Measurements from ENCODE around the gene TNFSF10.
"Not testable (repeated sequence)": the region's sequence is repeated elsewhere in the genome, so short reads cannot be mapped to it uniquely, and the experiment has no call there.

Gene TNFSF10

GRCh38 chr3:172522871-172523818 is at the start of gene TNFSF10:
TNFSF10 (minus strand) TSS chr3:172523430; CDS start chr3:172523384, 46 bp downstream.
- peak; percentile 76 for DNase-seq

DNA sequence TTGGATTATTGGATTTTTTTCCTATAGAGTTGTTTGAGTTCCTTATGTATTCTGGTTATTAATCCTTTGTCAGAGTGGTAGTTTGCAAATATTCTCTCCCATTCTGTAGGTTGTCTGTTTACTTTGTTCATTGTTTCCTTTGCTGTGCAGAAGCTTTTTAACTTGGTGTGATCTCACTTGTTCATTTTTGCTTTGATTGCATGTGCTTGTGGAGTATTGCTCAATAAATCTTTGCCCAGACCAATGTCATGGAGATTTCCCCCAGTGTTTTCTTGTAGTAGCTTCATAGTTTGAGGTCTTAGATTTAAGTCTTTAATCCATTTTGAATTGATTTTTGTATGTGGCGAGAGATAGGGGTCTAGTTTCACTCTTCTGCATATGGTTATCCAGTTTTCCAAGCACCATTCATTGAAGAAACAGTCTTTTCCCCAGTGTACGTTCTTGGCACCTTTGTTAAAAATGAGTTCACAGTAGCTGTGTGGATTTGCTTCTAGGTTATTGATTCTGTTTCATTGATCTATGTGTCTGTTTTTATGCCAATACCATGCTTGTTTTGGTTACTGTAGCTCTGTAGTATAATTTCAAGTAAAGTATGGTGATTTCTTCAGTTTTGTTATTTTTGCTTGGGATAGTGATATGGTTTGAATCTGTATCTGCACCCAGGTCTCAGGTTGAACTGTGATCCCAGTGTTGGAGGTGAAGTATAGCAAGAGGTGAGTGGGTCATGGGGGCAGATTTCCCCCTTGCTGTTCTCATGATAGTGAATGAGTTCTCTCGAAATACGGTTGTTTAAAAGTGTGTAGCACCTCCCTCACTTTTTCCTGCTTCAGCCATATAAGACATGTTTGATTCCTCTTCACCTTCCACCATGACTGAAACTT is 46.1 kb upstream of the TNFSF10 start:
- no peak for DNase-seq

DNA sequence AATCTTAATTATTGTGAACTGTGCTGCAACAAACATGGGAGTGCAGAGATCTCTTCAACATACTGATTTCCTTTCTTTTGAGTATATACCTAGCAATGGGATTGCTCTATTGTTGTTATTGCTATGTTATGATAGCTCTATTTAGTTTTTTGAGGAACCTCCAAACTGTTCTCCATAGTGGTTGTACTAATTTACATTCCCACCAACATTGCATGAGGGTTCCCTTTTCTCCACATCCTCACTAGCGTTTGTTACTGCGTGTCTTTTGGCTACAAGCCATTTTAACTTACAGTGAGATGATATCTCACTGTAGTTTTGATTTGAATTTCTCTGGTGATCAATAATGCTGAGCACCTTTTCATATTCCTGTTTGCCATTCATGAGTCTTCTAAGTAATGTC is 45.5 kb upstream of the TNFSF10 start:
- DNase-seq = no peak

DNA sequence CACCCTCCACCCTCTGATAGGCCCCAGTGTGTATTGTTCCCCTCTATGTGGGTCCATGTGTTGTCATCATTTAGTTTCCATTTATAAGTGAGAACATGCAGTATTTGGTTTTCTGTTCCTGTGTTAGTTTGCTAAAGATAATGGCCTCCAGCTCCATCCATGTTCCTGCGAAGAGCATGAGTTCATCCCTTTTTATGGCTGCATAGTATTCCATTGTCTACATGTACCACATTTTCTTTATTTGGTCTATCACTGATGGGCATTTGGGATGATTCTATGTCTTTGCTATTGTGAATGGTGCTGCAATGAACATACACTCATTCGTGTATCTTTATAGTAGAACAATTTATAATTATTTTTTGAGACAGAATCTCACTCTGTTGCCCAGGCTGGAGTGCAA is 43.6 kb upstream of the TNFSF10 start:
- not testable (repeated sequence) for DNase-seq

GRCh38 chr3:172564499-172564898 is 41.3 kb upstream of the TNFSF10 start:
- DNase-seq = no peak

DNA sequence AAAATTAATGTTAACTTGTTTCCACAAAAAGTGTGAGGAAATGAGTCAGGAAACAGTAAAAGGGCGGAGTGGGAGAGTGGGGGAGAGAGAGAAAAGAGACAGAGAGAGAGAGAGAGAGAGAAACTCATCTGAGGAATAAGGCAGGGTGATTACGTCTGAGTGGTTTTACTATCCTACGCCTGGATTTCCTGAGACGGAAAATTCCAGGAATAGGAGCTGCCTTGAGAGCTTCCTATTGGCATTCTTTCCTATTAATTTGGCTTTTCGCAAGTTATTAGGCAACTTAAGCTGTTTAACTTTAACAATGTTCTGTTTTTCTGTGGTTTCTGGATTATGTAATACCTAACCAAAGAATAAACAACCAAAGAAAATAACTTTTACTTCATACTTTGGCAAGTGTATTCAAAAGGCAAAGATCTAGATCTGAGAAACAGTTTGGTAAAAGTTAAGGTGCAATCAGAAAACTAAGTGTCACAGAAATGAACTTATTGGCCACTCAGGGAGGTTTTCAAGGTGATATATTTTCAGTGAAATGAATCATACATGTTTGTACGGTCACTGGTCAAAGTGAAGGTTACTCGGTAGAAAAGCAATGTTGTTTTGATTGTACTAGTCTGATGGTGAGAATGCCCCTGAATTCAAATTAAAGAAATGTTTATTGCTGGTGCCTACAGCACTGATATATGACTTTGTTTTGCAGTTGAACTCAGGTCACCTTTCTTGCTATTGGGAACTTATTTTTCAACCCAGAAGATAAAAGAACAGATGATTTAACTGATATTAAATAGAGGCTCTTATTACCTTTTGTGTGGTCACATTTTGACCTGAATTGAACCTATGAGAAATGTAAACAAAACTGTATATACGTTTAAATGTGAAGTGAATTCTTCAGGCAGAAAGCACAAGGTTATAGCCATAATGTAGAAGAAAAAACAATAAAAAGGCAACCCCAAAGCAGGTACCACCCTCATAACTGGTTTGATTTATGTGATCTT is 39.9 kb upstream of the TNFSF10 start:
- no peak for DNase-seq

- DNase-seq = no peak
Measured at GRCh38 chr3:172561897-172562640, 38.8 kb upstream of the TNFSF10 start.

GRCh38 chr3:172560586-172560985 is 37.4 kb upstream of the TNFSF10 start:
- no peak for DNase-seq

GRCh38 chr3:172560026-172560425 is 36.8 kb upstream of the TNFSF10 start:
- no peak for DNase-seq

DNA sequence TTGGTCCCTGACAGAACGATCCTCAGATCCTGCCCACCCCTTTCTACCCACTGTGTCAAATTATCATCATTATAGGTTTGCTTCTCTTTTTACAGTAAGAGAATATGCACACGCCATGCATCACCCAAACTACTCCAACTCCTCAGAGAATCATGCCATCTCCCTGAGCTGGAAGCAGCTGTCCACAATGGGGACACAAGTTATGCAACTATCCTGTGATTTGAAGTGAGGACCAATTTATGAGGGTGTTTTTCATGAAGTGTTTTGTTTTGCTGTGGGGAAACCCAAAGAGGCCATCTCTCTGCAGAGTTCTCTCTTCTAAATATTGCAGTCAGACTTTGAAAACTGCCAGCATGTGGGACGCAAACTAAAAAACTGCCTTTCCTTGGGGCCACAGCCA is 35.8 kb upstream of the TNFSF10 start:
- DNase-seq = no peak

- no peak for DNase-seq
Measured at GRCh38 chr3:172557515-172558220, 34.4 kb upstream of the TNFSF10 start.

GRCh38 chr3:172553526-172554252 is 30.5 kb upstream of the TNFSF10 start:
- DNase-seq = no peak

DNA sequence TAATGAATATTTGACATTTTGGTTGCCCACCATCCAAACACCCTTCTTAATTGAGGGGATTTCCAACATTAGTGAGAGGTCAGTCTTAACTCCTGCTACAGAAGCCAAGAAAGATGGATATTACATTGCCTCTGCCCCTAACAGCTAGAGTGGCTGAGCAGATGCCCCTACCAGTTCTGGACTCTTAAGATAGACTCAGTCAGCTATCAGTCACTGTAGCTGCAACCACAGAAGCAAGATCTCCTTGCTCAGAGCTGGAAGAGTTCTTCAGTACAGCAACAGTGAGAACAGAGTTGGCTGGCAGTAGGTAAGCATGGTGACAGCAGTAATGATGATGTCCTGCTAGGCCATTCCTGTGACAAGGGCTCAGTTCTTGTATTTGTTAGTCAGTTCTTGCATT is 29.4 kb upstream of the TNFSF10 start:
- DNase-seq = peak; percentile 28

- no peak for DNase-seq
Measured at GRCh38 chr3:172551874-172552273, 28.6 kb upstream of the TNFSF10 start.

DNA sequence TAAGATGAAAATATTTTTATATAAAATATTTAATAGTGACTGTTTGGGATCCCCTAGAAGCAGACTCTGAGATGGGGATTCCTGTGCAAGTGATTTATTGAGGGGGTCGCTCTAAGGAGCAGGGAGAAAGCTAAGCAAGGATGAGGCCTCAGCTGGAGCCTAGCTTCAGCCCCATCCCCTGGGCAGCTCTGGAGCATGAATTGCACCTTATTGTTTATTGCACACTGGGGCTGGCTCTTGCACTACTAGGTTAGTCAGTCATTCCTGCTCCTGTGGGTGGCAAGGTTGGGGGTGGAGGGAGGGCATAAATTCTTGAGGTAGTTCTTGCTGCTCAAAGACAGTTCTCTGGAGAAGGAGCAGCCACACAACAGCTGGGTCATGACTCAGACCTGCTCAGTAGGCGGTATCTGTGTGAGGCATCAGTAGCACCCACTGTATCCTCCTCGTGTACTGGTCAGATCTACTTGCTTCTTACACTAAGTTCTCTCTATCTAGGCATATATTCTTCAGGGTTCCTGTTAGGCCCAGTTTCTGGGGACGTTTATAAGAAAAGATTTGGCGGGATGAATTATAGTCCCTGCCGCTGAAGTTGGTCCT is 27.2 kb upstream of the TNFSF10 start:
- peak; percentile 80 for DNase-seq

DNA sequence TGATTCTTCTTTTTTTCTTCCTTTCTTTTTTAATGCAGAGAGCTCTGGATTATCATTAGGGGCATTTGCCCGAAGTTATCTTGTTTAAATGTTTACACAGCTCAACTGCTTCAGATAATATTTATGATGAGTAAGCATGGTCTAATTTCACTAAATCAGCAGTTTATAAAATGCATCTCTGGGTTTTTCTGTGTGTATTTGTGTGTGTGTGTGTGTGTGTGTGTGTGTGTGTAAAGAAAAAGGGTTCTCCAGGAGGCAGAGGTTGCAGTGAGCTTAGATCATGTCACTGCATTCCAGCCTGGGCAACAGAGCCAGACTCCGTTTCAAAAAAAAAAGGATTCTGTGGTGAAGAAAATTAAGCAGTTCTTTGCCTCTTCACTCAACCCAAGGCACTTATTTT is 25.9 kb upstream of the TNFSF10 start:
- no peak for DNase-seq

GRCh38 chr3:172546628-172547214 is 23.5 kb upstream of the TNFSF10 start:
- DNase-seq = no peak

DNA sequence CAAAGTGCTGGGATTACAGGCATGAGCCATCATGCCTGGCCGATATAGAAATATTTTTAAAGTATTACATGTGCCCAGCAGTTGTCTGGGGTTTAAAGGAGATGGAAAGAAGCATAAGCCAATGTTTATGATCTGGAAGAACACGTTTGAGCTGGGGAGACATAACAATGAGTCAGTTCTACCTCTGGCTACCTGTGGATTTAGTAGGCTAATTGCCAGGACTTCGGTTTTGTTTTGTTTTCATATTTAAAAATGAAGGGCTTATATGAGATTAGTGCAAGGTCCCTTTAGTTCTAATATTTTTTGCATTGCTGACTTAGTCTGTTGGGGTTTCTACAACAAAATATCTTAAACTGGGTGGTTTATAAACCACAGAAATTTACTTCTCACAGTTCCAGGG is 22.9 kb upstream of the TNFSF10 start:
- no peak for DNase-seq

GRCh38 chr3:172544404-172544803 is 21.2 kb upstream of the TNFSF10 start:
- DNase-seq = no peak

Data from hematopoietic multipotent progenitor cell treated with erythropoietin and hydrocortisone succinate and interleukin-3 and kit ligand, for 8 days (in vitro differentiated cells).